OCI-LY7 (cell line): ENCODE results near the gene VPS13D. TPM values are rescaled to one million over a fixed set of nuclear protein-coding genes. Genes with fewer than 3 reads are reported as not detected.

ENCODE experiments used
- BruUV-seq: library from RNA; stranded (reverse); fragments of 400-500 nt; replicated peaks from 2 replicates; lab custom pipeline; 2021; lab: Mats Ljungman, UMichigan
- CTCF ChIA-PET: fragments of 300-600 bp; sonication (Branson Sonifier 250); formaldehyde crosslinking; loops from one replicate; lab custom pipeline; 2022; ENCODE audit warnings: antibody characterized with exemption; ENCODE audit not compliant: unreplicated experiment; lab: Charles Lee
- POLR2A ChIA-PET: fragments of 300-600 bp; sonication (Branson Sonifier 250); formaldehyde crosslinking; loops from one replicate; lab custom pipeline; 2022; ENCODE audit warnings: antibody characterized with exemption; lab: Charles Lee
- DNase-seq: peaks from one replicate; pipeline ENCODE4 v3.0.0-alpha.2; 2015; ENCODE audit warnings: low spot score
- H2AFZ ChIP-seq: fragments of 200-600 bp; sonication (generic), shearing (Covaris generic); 2 replicates; pipeline ENCODE4 v1.6.1; 2014; ENCODE audit warnings: mild to moderate bottlenecking, antibody characterized with exemption, low read length, moderate library complexity
- H3K27ac ChIP-seq: fragments of 200-600 bp; sonication (generic); 2 replicates; pipeline ENCODE4 v1.5.1; 2014; ENCODE audit warnings: mixed run types, low read depth, mild to moderate bottlenecking, moderate library complexity, low read length, inconsistent platforms; ENCODE audit not compliant: poor library complexity, severe bottlenecking
- H3K36me3 ChIP-seq: fragments of 200-600 bp; sonication (generic); 2 replicates; pipeline ENCODE4 v1.6.1; 2014; ENCODE audit warnings: mild to moderate bottlenecking, antibody characterized with exemption, low read length, moderate library complexity, mixed read lengths; ENCODE audit not compliant: insufficient read depth
- H3K4me1 ChIP-seq: fragments of 200-600 bp; sonication (generic); 2 replicates; pipeline ENCODE4 v1.5.1; 2014; ENCODE audit warnings: mild to moderate bottlenecking, low read length; ENCODE audit not compliant: insufficient read depth, poor library complexity, severe bottlenecking
- H3K4me2 ChIP-seq: fragments of 200-600 bp; sonication (generic); 2 replicates; pipeline ENCODE4 v1.6.1; 2014; ENCODE audit warnings: mild to moderate bottlenecking, low read length
- H3K4me3 ChIP-seq: fragments of 200-600 bp; sonication (generic); 2 replicates; pipeline ENCODE4 v1.5.1; 2014; ENCODE audit warnings: mild to moderate bottlenecking, low read depth, low read length; ENCODE audit not compliant: poor library complexity, severe bottlenecking
- H3K79me2 ChIP-seq: fragments of 200-600 bp; sonication (generic); 2 replicates; pipeline ENCODE4 v1.6.1; 2016; ENCODE audit warnings: low read depth, mild to moderate bottlenecking, low read length, moderate library complexity, mixed read lengths; ENCODE audit not compliant: insufficient read depth
- H3K9me2 ChIP-seq: fragments of 200-600 bp; sonication (generic); 2 replicates; pipeline ENCODE4 v1.6.1; 2016; ENCODE audit warnings: mild to moderate bottlenecking, low read length, mixed read lengths; ENCODE audit not compliant: insufficient read depth
- H3K9me3 ChIP-seq: fragments of 200-600 bp; sonication (generic); 2 replicates; pipeline ENCODE4 v1.6.1; 2014; ENCODE audit warnings: mild to moderate bottlenecking, mixed run types, low read length, mixed read lengths
- H4K20me1 ChIP-seq: fragments of 200-600 bp; sonication (generic); 2 replicates; pipeline ENCODE4 v1.6.1; 2014; ENCODE audit warnings: mild to moderate bottlenecking, antibody characterized with exemption, low read length, moderate library complexity, mixed read lengths; ENCODE audit not compliant: insufficient read depth
- EZH2phosphoT487 ChIP-seq: fragments of 200-600 bp; sonication (generic); IDR thresholded peaks from 2 replicates; pipeline ENCODE4 v1.6.1; 2018; ENCODE audit warnings: low read depth, borderline replicate concordance, mild to moderate bottlenecking, mixed run types, antibody characterized with exemption, low read length, moderate library complexity, mixed read lengths
- intact Hi-C: fragments of 100-400 bp; cut with micrococcal nuclease; formaldehyde crosslinking; loops from one replicate; pipeline ENCODE4 v1.10.0; 2022; ENCODE audit not compliant: unreplicated experiment
- total RNA-seq, 2 experiments: library from RNA; depleted of rRNA in 1 of 2; stranded (reverse); fragments of >200 nt in 1 of 2; shearing (Covaris generic) in 1 of 2; gene quantifications; 2 replicates each; pipeline ENCODE4 v1.2.3, GENCODE V29; 2014 to 2022
- TF ChIP-seq, protein P1 (sequence below): fragments of 200-600 bp; sonication (generic); conservative IDR thresholded peaks from 2 replicates; pipeline ENCODE4 v1.5.1; 2014; ENCODE audit warnings: mild to moderate bottlenecking, antibody characterized with exemption, low read length, moderate library complexity, mixed read lengths

VPS13D gene
- total RNA-seq, 2 experiments from 2014 or later = 23.9 to 39.2 TPM

- CTCF ChIA-PET = no interaction called here
- H3K27ac ChIP-seq = no peak overlapping the region
- H3K4me3 ChIP-seq = no peak overlapping the region
- DNase-seq = no peak
- H3K4me2 ChIP-seq = no peak overlapping the region
- H2AFZ ChIP-seq = no peak overlapping the region
- no peaks in the 10 kb centered on the region for H4K20me1 ChIP-seq
- no peaks in the 10 kb centered on the region for H3K36me3 ChIP-seq
- no peaks in the 10 kb centered on the region for H3K9me3 ChIP-seq
- BruUV-seq = no TSS peak
- TF ChIP-seq EZH2phosphoT487 = no peak
- TF ChIP-seq, protein P1, sequence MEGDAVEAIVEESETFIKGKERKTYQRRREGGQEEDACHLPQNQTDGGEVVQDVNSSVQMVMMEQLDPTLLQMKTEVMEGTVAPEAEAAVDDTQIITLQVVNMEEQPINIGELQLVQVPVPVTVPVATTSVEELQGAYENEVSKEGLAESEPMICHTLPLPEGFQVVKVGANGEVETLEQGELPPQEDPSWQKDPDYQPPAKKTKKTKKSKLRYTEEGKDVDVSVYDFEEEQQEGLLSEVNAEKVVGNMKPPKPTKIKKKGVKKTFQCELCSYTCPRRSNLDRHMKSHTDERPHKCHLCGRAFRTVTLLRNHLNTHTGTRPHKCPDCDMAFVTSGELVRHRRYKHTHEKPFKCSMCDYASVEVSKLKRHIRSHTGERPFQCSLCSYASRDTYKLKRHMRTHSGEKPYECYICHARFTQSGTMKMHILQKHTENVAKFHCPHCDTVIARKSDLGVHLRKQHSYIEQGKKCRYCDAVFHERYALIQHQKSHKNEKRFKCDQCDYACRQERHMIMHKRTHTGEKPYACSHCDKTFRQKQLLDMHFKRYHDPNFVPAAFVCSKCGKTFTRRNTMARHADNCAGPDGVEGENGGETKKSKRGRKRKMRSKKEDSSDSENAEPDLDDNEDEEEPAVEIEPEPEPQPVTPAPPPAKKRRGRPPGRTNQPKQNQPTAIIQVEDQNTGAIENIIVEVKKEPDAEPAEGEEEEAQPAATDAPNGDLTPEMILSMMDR = no peak
- peaks cover 8% of the 10 kb centered on the region for H3K4me1 ChIP-seq
- intact Hi-C loops = no loop called here
- no peaks in the 10 kb centered on the region for H3K9me2 ChIP-seq
- H3K79me2 ChIP-seq = no peaks in the 10 kb centered on the region
- POLR2A ChIA-PET = interaction anchor here (0.8 kb wide), 1 partner anchor 18 kb away, joined by 3 read pairs; no protein-coding TSS in a partner anchor
These were observed 48.9 kb upstream of the VPS13D start for GRCh38 chr1:12180903-12181302.

DNA sequence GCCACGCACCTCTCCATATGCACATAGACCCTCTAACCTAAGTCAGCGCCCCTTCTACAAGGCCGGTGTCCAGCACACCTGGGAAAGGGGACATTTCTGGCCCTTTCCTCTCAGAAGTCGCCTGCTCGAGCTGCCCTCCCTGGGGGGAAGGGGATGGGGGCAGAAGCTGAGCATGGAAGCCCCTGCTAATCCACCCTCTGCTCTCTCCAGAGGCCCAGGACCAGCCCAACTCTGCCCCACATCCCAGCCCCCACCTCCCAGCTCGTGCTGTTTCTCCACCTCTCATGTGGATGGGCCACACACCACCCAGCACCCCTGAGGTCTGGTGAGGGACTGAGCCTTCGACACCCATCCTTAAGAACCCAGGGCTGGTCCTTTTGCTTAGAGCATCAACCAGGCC lies 48.3 kb upstream of the VPS13D start:
- no peaks in the 10 kb centered on the region for H3K79me2 ChIP-seq
- CTCF ChIA-PET = no interaction called here

More for the DNA sequence above, 48.3 kb upstream of the VPS13D start:
- intact Hi-C loops = no loop called here
- Histone ChIP-seq H3K36me3 (no peaks in the 10 kb centered on the region), H3K9me3 (no peaks in the 10 kb centered on the region), H4K20me1 (no peaks in the 10 kb centered on the region), H3K4me2 (no peak overlapping the region), H3K4me3 (no peak overlapping the region), H3K27ac (no peak overlapping the region), H3K9me2 (no peaks in the 10 kb centered on the region), H3K4me1 (peaks cover 8% of the 10 kb centered on the region), H2AFZ (no peak overlapping the region)
- no peak for DNase-seq
- POLR2A ChIA-PET = interaction anchor here (0.5 kb wide), 1 partner anchor 532 kb away, joined by 4 read pairs; no protein-coding TSS in a partner anchor
- TF ChIP-seq, protein P1 = no peak
- no peak for TF ChIP-seq EZH2phosphoT487
- no TSS peak for BruUV-seq
